ENCODE measurements around the gene DIPK1C. TPM values are rescaled to one million over a fixed set of nuclear protein-coding genes. Genes with fewer than 3 reads are reported as not detected.

The DIPK1C gene
- total RNA-seq, 1 donor from 2014 or later: not detected

DNA sequence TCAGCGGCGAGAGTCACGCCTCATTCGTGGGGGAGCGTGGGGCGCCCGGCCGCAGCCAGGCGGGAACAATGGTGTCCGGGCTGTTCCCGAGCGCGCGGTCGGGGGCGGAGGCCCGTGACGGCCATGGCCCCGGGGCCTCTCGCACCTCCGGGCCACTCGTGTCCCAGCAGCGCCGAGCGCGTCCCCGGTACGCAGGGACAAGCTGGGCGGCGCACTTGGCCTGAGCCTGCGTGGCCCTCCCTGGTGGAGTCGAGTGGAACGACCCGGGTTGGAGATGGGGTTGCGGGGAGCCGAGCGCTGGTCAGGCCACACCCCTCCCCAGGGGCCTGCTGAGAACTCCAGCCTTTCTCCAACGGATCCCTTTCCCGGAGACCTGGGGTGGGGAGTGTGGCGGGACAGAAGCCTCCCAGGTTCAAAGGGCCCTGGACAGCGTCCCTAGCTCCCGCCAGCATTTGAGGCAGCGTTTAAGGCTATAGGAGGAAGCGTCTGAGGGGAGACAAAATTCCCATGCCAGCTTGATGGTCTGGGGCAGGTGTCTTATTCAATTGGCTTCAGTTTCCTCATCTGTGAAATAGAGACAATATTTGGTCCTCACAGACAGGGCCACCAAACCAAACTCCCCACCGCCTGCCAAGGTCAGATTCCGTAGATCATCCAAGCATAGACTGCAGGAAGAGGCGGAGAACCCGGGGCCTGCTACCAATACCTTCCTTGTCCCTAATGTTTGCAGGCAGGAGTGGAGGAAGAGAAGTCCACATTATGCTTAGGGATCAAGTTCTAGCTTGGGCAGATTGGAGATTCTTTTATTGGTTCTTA lies 39.6 kb upstream of the DIPK1C start:
- TF ChIP-seq, protein P1, sequence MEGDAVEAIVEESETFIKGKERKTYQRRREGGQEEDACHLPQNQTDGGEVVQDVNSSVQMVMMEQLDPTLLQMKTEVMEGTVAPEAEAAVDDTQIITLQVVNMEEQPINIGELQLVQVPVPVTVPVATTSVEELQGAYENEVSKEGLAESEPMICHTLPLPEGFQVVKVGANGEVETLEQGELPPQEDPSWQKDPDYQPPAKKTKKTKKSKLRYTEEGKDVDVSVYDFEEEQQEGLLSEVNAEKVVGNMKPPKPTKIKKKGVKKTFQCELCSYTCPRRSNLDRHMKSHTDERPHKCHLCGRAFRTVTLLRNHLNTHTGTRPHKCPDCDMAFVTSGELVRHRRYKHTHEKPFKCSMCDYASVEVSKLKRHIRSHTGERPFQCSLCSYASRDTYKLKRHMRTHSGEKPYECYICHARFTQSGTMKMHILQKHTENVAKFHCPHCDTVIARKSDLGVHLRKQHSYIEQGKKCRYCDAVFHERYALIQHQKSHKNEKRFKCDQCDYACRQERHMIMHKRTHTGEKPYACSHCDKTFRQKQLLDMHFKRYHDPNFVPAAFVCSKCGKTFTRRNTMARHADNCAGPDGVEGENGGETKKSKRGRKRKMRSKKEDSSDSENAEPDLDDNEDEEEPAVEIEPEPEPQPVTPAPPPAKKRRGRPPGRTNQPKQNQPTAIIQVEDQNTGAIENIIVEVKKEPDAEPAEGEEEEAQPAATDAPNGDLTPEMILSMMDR (IDR thresholded peaks at IDR 0.05; ENCODE audit: insufficient read depth, low read length, poor library complexity, severe bottlenecking): no peak
- DNase-seq (ENCODE audit: low read depth): no peak
- H3K36me3 ChIP-seq (ENCODE audit: control insufficient read depth, insufficient read depth, low read length): no peaks in the 10 kb centered on the region
- no peaks in the 10 kb centered on the region for H3K27me3 ChIP-seq (ENCODE audit: control insufficient read depth, insufficient read depth, low read length)
- peak overlapping the region; percentile 83 for H3K4me3 ChIP-seq (ENCODE audit: low read depth, low read length)

DNA sequence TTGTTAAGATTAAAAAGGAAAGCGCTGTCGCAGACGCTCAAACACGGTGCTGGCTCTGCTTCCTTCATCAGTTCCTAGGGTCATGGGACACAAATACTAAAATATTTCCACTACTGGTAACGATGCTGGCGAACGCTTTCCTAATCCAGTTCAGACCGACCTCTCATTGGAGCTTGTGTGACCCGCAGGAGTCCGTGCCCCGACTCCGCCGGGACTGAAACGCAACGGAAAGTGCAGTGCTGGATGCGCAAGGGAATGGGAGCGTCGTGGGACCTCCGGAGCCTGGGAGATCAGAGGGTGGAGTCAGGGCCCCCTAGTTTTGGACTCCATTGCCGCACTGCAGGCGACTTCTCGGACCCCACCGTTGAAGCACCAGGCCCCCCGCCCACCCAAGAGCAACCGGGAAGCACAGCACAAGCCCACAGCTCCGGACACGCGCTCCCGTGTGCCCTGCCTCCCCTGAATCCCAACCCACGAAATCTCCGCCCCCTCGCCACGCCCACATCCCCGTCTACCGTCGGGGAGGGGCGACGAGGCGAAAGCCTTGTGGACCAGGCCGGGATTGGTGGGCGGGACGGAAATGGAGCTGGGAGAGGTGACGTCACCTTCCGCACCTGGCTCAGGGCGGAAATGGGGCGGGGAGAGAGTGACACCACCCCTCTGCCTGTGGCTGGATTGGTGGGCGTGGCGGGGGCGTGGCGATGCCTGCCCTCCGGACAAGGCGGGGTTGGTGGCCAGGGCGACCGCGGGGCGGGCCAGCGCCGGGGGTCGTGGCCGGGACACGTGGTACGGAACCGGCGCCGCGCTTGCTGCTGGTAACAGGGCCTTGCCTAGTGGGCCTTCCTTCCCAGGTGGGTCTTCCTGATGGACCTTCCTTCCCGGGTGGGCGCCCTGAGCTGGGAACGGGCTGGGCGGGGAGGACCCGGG lies 38.7 kb upstream of the DIPK1C start, which contains the start of gene CNDP2:
TSS of gene CNDP2 (plus strand) at position 783 of the 927 bp plus-strand sequence. CDS start 3,611 bp downstream, outside the sequence.
- H3K4me3 ChIP-seq (ENCODE audit: low read depth, low read length): peak within 1 kb of the TSS; percentile 83
- no peaks in the 10 kb centered on the region for H3K27me3 ChIP-seq (ENCODE audit: control insufficient read depth, insufficient read depth, low read length)
- no peaks in the 10 kb centered on the region for H3K36me3 ChIP-seq (ENCODE audit: control insufficient read depth, insufficient read depth, low read length)
- TF ChIP-seq, protein P1 (IDR thresholded peaks at IDR 0.05; ENCODE audit: insufficient read depth, low read length, poor library complexity, severe bottlenecking): no peak
- DNase-seq (ENCODE audit: low read depth): peak; percentile 89

DNA sequence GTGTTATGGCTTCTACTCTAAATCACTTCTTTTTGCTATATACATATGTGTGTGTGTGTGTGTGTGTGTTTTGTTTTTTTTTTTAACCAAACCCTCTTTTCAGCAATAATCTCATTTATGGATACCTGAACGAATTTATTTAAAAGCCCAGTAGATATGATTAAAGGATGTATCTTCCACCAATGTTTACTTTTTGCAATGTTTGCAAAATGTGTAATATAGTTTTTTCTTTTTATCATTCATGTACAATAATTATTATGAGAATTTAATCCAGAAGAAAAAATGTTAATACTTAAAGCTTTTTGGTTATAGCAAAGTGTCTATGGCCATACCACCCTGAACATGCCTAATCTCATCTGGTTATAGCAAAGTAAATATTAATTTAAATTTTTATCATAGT lies 37.4 kb upstream of the DIPK1C start:
- no peak for DNase-seq (ENCODE audit: low read depth)
- TF ChIP-seq, protein P1 (IDR thresholded peaks at IDR 0.05; ENCODE audit: insufficient read depth, low read length, poor library complexity, severe bottlenecking): no peak
- Histone ChIP-seq H3K4me3 (ENCODE audit: low read depth, low read length) (no peak overlapping the region), H3K36me3 (ENCODE audit: control insufficient read depth, insufficient read depth, low read length) (no peaks in the 10 kb centered on the region), H3K27me3 (ENCODE audit: control insufficient read depth, insufficient read depth, low read length) (no peaks in the 10 kb centered on the region)

DNA sequence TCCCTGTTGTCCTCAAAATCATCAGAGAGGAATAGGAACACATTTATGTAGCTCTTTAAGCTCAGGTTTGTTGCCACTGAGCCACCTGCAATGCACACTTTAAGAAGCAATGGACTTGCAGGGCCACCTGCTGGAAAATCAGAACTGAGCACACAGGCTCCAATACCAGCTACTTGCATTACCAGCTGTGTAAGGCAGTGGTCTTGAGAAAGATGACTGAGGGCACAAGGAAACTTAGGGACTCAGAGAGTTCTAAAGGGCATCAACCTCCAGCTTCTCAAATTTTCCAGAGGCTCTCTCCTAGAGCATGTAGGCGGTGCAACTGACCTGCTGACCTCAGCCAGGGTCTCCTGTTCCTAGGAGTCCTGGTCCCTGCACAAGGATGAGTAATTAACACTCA lies 36.6 kb upstream of the DIPK1C start:
- TF ChIP-seq, protein P1 (IDR thresholded peaks at IDR 0.05; ENCODE audit: insufficient read depth, low read length, poor library complexity, severe bottlenecking): peak; percentile 69
- no peaks in the 10 kb centered on the region for H3K36me3 ChIP-seq (ENCODE audit: control insufficient read depth, insufficient read depth, low read length)
- no peak for DNase-seq (ENCODE audit: low read depth)
- H3K27me3 ChIP-seq (ENCODE audit: control insufficient read depth, insufficient read depth, low read length): no peaks in the 10 kb centered on the region
- no peak overlapping the region for H3K4me3 ChIP-seq (ENCODE audit: low read depth, low read length)

DNA sequence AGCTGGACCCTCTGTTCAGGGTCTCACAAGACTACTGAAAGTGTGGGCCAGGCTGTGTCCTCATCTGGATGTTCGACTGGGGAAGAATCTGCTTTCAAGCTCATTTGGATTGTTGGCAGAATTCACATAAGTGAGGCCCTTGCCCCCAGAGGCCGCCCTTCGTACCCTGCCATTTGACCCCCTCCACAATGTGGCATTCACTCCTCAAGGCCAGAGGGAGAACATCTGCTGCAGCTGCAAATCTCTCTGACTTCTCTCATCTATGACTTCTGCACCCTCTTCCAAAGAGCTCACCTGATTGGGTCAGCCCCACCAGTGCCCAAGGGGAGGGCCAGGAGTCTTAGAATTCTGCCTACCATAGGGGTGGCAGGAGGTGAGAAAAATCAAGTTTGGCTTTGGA lies 35.2 kb upstream of the DIPK1C start:
- Histone ChIP-seq H3K36me3 (ENCODE audit: control insufficient read depth, insufficient read depth, low read length) (no peaks in the 10 kb centered on the region), H3K27me3 (ENCODE audit: control insufficient read depth, insufficient read depth, low read length) (no peaks in the 10 kb centered on the region), H3K4me3 (ENCODE audit: low read depth, low read length) (no peak overlapping the region)
- DNase-seq (ENCODE audit: low read depth): no peak
- TF ChIP-seq, protein P1 (IDR thresholded peaks at IDR 0.05; ENCODE audit: insufficient read depth, low read length, poor library complexity, severe bottlenecking): no peak

Data from kidney epithelial cell (primary cell).